ENCODE measurements around the gene WIZ.

- no peak for TF ChIP-seq EZH2 (IDR thresholded peaks at IDR 0.05; ENCODE audit: borderline replicate concordance, low read depth, low read length, poor library complexity, severe bottlenecking)
- TF ChIP-seq, protein P1, sequence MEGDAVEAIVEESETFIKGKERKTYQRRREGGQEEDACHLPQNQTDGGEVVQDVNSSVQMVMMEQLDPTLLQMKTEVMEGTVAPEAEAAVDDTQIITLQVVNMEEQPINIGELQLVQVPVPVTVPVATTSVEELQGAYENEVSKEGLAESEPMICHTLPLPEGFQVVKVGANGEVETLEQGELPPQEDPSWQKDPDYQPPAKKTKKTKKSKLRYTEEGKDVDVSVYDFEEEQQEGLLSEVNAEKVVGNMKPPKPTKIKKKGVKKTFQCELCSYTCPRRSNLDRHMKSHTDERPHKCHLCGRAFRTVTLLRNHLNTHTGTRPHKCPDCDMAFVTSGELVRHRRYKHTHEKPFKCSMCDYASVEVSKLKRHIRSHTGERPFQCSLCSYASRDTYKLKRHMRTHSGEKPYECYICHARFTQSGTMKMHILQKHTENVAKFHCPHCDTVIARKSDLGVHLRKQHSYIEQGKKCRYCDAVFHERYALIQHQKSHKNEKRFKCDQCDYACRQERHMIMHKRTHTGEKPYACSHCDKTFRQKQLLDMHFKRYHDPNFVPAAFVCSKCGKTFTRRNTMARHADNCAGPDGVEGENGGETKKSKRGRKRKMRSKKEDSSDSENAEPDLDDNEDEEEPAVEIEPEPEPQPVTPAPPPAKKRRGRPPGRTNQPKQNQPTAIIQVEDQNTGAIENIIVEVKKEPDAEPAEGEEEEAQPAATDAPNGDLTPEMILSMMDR (conservative IDR thresholded peaks at IDR 0.05; ENCODE audit: low read depth, low read length) = no peak
Observed at GRCh38 chr19:15456871-15457700, 7.3 kb upstream of the WIZ start.
